Gastroesophageal sphincter (tissue), 3 donors: Measurements from ENCODE around the gene CDH4.

Source experiments
- CTCF ChIP-seq, 4 experiments: fragments of 200-600 bp in 2 of 4; fragments of 450-650 bp in 2 of 4; sonication (generic) in 1 of 4; IDR thresholded peaks; one replicate each; pipeline ENCODE4 v1.5.1; 2017 to 2019; ENCODE audit warnings: antibody characterized with exemption in 4 of 4, mild to moderate bottlenecking in 2 of 4, moderate library complexity in 2 of 4
- EP300 ChIP-seq: sonication (generic); formaldehyde crosslinking; IDR thresholded peaks from one replicate; pipeline ENCODE4 v1.6.1; 2017; ENCODE audit warnings: antibody characterized with exemption, mild to moderate bottlenecking
- POLR2A ChIP-seq, 2 donors: fragments of 450-650 bp; IDR thresholded peaks; one replicate each; pipeline ENCODE4 v1.6.1; 2017; ENCODE audit warnings: antibody characterized with exemption in 2 of 2, mild to moderate bottlenecking in 2 of 2, moderate library complexity in 1 of 2
- POLR2AphosphoS5 ChIP-seq: sonication (generic); formaldehyde crosslinking; IDR thresholded peaks from one replicate; pipeline ENCODE4 v1.6.1; 2017; ENCODE audit warnings: antibody characterized with exemption

- no peak for TF ChIP-seq CTCF (IDR thresholded peaks at IDR 0.05)
- TF ChIP-seq POLR2A (IDR thresholded peaks at IDR 0.05) = no peak
- no peak for TF ChIP-seq POLR2AphosphoS5
- no peak for TF ChIP-seq EP300
These were observed 374.4 kb downstream of the CDH4 start for GRCh38 chr20:61626412-61626811.
